Memory B cell (primary cell): ENCODE measurements around the gene SLC25A47.
A peak's percentile ranks its signal among the peaks of the same experiment; 100 is the strongest.

Experiments used
- ATAC-seq: fragments of 150-1000 bp; cut with Tn5 transposase; 2 replicates; pipeline ENCODE4 v1.10.0; 2021; ENCODE audit warnings: low read depth, mild to moderate bottlenecking, moderate library complexity
- DNase-seq, 2 donors: peaks; one replicate each; pipeline ENCODE4 v3.0.0; 2022; ENCODE audit warnings: low spot score in 2 of 2
- H3K27ac Mint-ChIP-seq: one replicate; pipeline ENCODE4 v1.8.0; 2022; ENCODE audit warnings: mild to moderate bottlenecking, moderate library complexity, mixed read lengths
- H3K27me3 Mint-ChIP-seq: one replicate; pipeline ENCODE4 v1.8.0; 2022; ENCODE audit warnings: mixed read lengths
- H3K36me3 Mint-ChIP-seq: one replicate; pipeline ENCODE4 v1.8.0; 2022; ENCODE audit warnings: mild to moderate bottlenecking, mixed read lengths
- H3K4me1 Mint-ChIP-seq: one replicate; pipeline ENCODE4 v1.8.0; 2022; ENCODE audit warnings: mixed read lengths
- H3K4me3 Mint-ChIP-seq: one replicate; pipeline ENCODE4 v1.8.0; 2022; ENCODE audit warnings: mild to moderate bottlenecking, moderate library complexity, mixed read lengths
- H3K9me3 Mint-ChIP-seq: one replicate; pipeline ENCODE4 v1.8.0; 2022; ENCODE audit warnings: mixed read lengths

Gene SLC25A47

GRCh38 chr14:100317912-100318808 is 5.0 kb upstream of the SLC25A47 start:
- Mint-ChIP-seq H3K9me3 (no peaks in the 10 kb centered on the region), H3K27me3 (no peaks in the 10 kb centered on the region), H3K36me3 (no peaks in the 10 kb centered on the region), H3K27ac (peak overlapping the region; percentile 78), H3K4me1 (peaks cover 3% of the 10 kb centered on the region), H3K4me3 (peak overlapping the region; percentile 84)
- DNase-seq: peak; percentile 73 to 79
- peak; percentile 96 for ATAC-seq

- Mint-ChIP-seq H3K4me3 (peak overlapping the region; percentile 7), H3K4me1 (peaks cover 3% of the 10 kb centered on the region), H3K36me3 (no peaks in the 10 kb centered on the region), H3K27ac (no peak overlapping the region), H3K9me3 (no peaks in the 10 kb centered on the region), H3K27me3 (no peaks in the 10 kb centered on the region)
- ATAC-seq: no peak
- no peak for DNase-seq
Measured at GRCh38 chr14:100320157-100320856, 2.8 kb upstream of the SLC25A47 start.

GRCh38 chr14:100321473-100322137 is 1.5 kb upstream of the SLC25A47 start:
- H3K4me3 Mint-ChIP-seq: no peak overlapping the region
- no peaks in the 10 kb centered on the region for H3K36me3 Mint-ChIP-seq
- H3K9me3 Mint-ChIP-seq: no peaks in the 10 kb centered on the region
- no peak for DNase-seq
- ATAC-seq: no peak
- H3K27me3 Mint-ChIP-seq: no peaks in the 10 kb centered on the region
- H3K4me1 Mint-ChIP-seq: peaks cover 3% of the 10 kb centered on the region
- no peak overlapping the region for H3K27ac Mint-ChIP-seq

- Mint-ChIP-seq H3K4me1 (peaks cover 3% of the 10 kb centered on the region), H3K4me3 (no peak overlapping the region), H3K27me3 (no peaks in the 10 kb centered on the region), H3K27ac (no peak overlapping the region), H3K36me3 (no peaks in the 10 kb centered on the region), H3K9me3 (no peaks in the 10 kb centered on the region)
- no peak for DNase-seq
- no peak for ATAC-seq
Measured at GRCh38 chr14:100322138-100322957, 791 bp upstream of the SLC25A47 start.

GRCh38 chr14:100323942-100324307 is 786 bp downstream of the SLC25A47 start:
- ATAC-seq (no peak), DNase-seq (no peak)
- H3K9me3 Mint-ChIP-seq: no peaks in the 10 kb centered on the region
- no peak overlapping the region for H3K27ac Mint-ChIP-seq
- no peak overlapping the region for H3K4me3 Mint-ChIP-seq
- no peaks in the 10 kb centered on the region for H3K27me3 Mint-ChIP-seq
- H3K36me3 Mint-ChIP-seq: no peaks in the 10 kb centered on the region
- peaks cover 3% of the 10 kb centered on the region for H3K4me1 Mint-ChIP-seq

GRCh38 chr14:100325231-100325632 is 2.1 kb downstream of the SLC25A47 start:
- Mint-ChIP-seq H3K4me3 (no peak overlapping the region), H3K36me3 (no peaks in the 10 kb centered on the region), H3K9me3 (no peaks in the 10 kb centered on the region), H3K27me3 (no peaks in the 10 kb centered on the region), H3K27ac (no peak overlapping the region), H3K4me1 (peaks cover under 1% of the 10 kb centered on the region)
- ATAC-seq (no peak), DNase-seq (no peak)

GRCh38 chr14:100325958-100326357 is 2.8 kb downstream of the SLC25A47 start:
- Mint-ChIP-seq H3K4me3 (no peak overlapping the region), H3K27me3 (no peaks in the 10 kb centered on the region), H3K4me1 (no peaks in the 10 kb centered on the region), H3K36me3 (no peaks in the 10 kb centered on the region), H3K9me3 (no peaks in the 10 kb centered on the region), H3K27ac (no peak overlapping the region)
- ATAC-seq: no peak
- DNase-seq: no peak

- ATAC-seq: no peak
- Mint-ChIP-seq H3K4me3 (no peak overlapping the region), H3K4me1 (no peaks in the 10 kb centered on the region), H3K9me3 (no peaks in the 10 kb centered on the region), H3K27ac (no peak overlapping the region), H3K36me3 (no peaks in the 10 kb centered on the region), H3K27me3 (no peaks in the 10 kb centered on the region)
- no peak for DNase-seq
Measured at GRCh38 chr14:100327128-100327527, 4.0 kb downstream of the SLC25A47 start.

- Mint-ChIP-seq H3K4me1 (no peaks in the 10 kb centered on the region), H3K9me3 (no peaks in the 10 kb centered on the region), H3K4me3 (no peak overlapping the region), H3K27me3 (no peaks in the 10 kb centered on the region), H3K27ac (no peak overlapping the region), H3K36me3 (no peaks in the 10 kb centered on the region)
- DNase-seq (no peak), ATAC-seq (no peak)
Measured at GRCh38 chr14:100328495-100329163, 5.5 kb downstream of the SLC25A47 start.

GRCh38 chr14:100329233-100330006 is 6.3 kb downstream of the SLC25A47 start:
- no peak overlapping the region for H3K4me3 Mint-ChIP-seq
- no peak for ATAC-seq

GRCh38 chr14:100330007-100330344 is 6.8 kb downstream of the SLC25A47 start:
- H3K27ac Mint-ChIP-seq: no peak overlapping the region
- ATAC-seq (no peak), DNase-seq (no peak)
- peaks cover 2% of the 10 kb centered on the region for H3K36me3 Mint-ChIP-seq
- H3K9me3 Mint-ChIP-seq: no peaks in the 10 kb centered on the region
- H3K4me3 Mint-ChIP-seq: no peak overlapping the region
- no peaks in the 10 kb centered on the region for H3K4me1 Mint-ChIP-seq
- H3K27me3 Mint-ChIP-seq: no peaks in the 10 kb centered on the region

More at GRCh38 chr14:100329233-100330006, 6.3 kb downstream of the SLC25A47 start:
- Mint-ChIP-seq H3K27me3 (no peaks in the 10 kb centered on the region), H3K36me3 (no peaks in the 10 kb centered on the region), H3K9me3 (no peaks in the 10 kb centered on the region), H3K4me1 (no peaks in the 10 kb centered on the region), H3K27ac (no peak overlapping the region)
- no peak for DNase-seq

GRCh38 chr14:100330388-100330931 is 7.3 kb downstream of the SLC25A47 start:
- no peaks in the 10 kb centered on the region for H3K9me3 Mint-ChIP-seq
- no peak for ATAC-seq

More at GRCh38 chr14:100330388-100330931, 7.3 kb downstream of the SLC25A47 start:
- no peak for DNase-seq
- Mint-ChIP-seq H3K27ac (no peak overlapping the region), H3K4me1 (no peaks in the 10 kb centered on the region), H3K4me3 (no peak overlapping the region), H3K27me3 (no peaks in the 10 kb centered on the region), H3K36me3 (peaks cover 3% of the 10 kb centered on the region)
